Hypothalamus (tissue), 51 donors: Measurements from ENCODE around the gene ARHGEF39.
A peak's percentile ranks its signal among the peaks of the same experiment; 100 is the strongest.
"Not testable (repeated sequence)": the region's sequence is repeated elsewhere in the genome, so short reads cannot be mapped to it uniquely, and the experiment has no call there.

Experiments used
- DNase-seq, 51 donors: peaks; one replicate each; lab custom pipeline; 2025; lab: John Stamatoyannopoulos, UW

The ARHGEF39 gene

GRCh38 chr9:35653611-35654010, 11.4 kb downstream of the ARHGEF39 start:
- no peak for DNase-seq

GRCh38 chr9:35652829-35653209, 12.2 kb downstream of the ARHGEF39 start:
- no peak for DNase-seq

- DNase-seq: no peak
Measured at GRCh38 chr9:35651956-35652828, 12.8 kb downstream of the ARHGEF39 start.

GRCh38 chr9:35650341-35651158, 14.4 kb downstream of the ARHGEF39 start, which contains the start of gene SIT1:
TSS of gene SIT1 (minus strand) at chr9:35650931. CDS start at chr9:35650853, 78 bp downstream.
- no peak for DNase-seq

- peak in 1 of 51 donors; percentile 8 for DNase-seq
Measured at GRCh38 chr9:35649431-35650340, 15.3 kb downstream of the ARHGEF39 start.

GRCh38 chr9:35646533-35647265, 18.3 kb downstream of the ARHGEF39 start:
- peak; percentile 47 to 94 (median 82) for DNase-seq

- DNase-seq: peak in 10 of 51 donors; percentile 28 to 58 (median 42)
Measured at GRCh38 chr9:35646153-35646532, 18.9 kb downstream of the ARHGEF39 start.

- DNase-seq: not testable (repeated sequence)
Measured at GRCh38 chr9:35645736-35646135, 19.3 kb downstream of the ARHGEF39 start.

- no peak for DNase-seq
Measured at GRCh38 chr9:35643046-35643445, 21.9 kb downstream of the ARHGEF39 start.

- not testable (repeated sequence) for DNase-seq
Measured at GRCh38 chr9:35641478-35641877, 23.5 kb downstream of the ARHGEF39 start.

- not testable (repeated sequence) for DNase-seq
Measured at GRCh38 chr9:35640431-35640830, 24.6 kb downstream of the ARHGEF39 start.

GRCh38 chr9:35639631-35640030, 25.4 kb downstream of the ARHGEF39 start:
- DNase-seq: no peak

GRCh38 chr9:35639225-35639624, 25.8 kb downstream of the ARHGEF39 start:
- not testable (repeated sequence) for DNase-seq

GRCh38 chr9:35638751-35639150, 26.2 kb downstream of the ARHGEF39 start:
- not testable (repeated sequence) for DNase-seq

GRCh38 chr9:35637427-35637955, 27.5 kb downstream of the ARHGEF39 start:
- DNase-seq: not testable (repeated sequence)

GRCh38 chr9:35636877-35637246, 28.1 kb downstream of the ARHGEF39 start:
- not testable (repeated sequence) for DNase-seq

- DNase-seq: no peak
Measured at GRCh38 chr9:35636135-35636876, 28.7 kb downstream of the ARHGEF39 start.

- no peak for DNase-seq
Measured at GRCh38 chr9:35635730-35636129, 29.3 kb downstream of the ARHGEF39 start.

- DNase-seq: no peak
Measured at GRCh38 chr9:35629597-35629996, 35.4 kb downstream of the ARHGEF39 start.
